SIG-M5 treated with dmso at 0.1 percent for 504 hours (cell line): ENCODE data around the gene PHYH.
"Not testable (repeated sequence)": the region's sequence is repeated elsewhere in the genome, so short reads cannot be mapped to it uniquely, and the experiment has no call there.

Experiments used
- DNase-seq: peaks from one replicate; lab custom pipeline; 2025; ENCODE audit not compliant: unreplicated experiment; lab: John Stamatoyannopoulos, UW

The PHYH gene

GRCh38 chr10:13322615-13323148 is 22.8 kb upstream of the PHYH start:
- DNase-seq, result no peak

GRCh38 chr10:13321576-13321975 is 21.7 kb upstream of the PHYH start:
- no peak for DNase-seq

- no peak for DNase-seq
Observed at GRCh38 chr10:13319166-13319565, 19.3 kb upstream of the PHYH start.

- no peak for DNase-seq
Observed at GRCh38 chr10:13317474-13317873, 17.6 kb upstream of the PHYH start.

GRCh38 chr10:13316635-13317311 is 16.9 kb upstream of the PHYH start:
- no peak for DNase-seq

- no peak for DNase-seq
Observed at GRCh38 chr10:13315361-13315760, 15.5 kb upstream of the PHYH start.

GRCh38 chr10:13311177-13311575 is 11.3 kb upstream of the PHYH start:
- DNase-seq, result no peak

GRCh38 chr10:13310518-13311176 is 10.8 kb upstream of the PHYH start:
- no peak for DNase-seq

- DNase-seq, result no peak
Observed at GRCh38 chr10:13309792-13310191, 9.9 kb upstream of the PHYH start.

- no peak for DNase-seq
Observed at GRCh38 chr10:13308096-13308495, 8.2 kb upstream of the PHYH start.

GRCh38 chr10:13306103-13306502 is 6.2 kb upstream of the PHYH start:
- DNase-seq, result no peak

- DNase-seq, result no peak
Observed at GRCh38 chr10:13302821-13303555, 3.1 kb upstream of the PHYH start.

GRCh38 chr10:13298748-13299436 is 972 bp downstream of the PHYH start:
- peak; percentile 5 for DNase-seq

GRCh38 chr10:13296476-13296875 is 3.4 kb downstream of the PHYH start:
- DNase-seq, result no peak

GRCh38 chr10:13294784-13295183 is 5.1 kb downstream of the PHYH start:
- no peak for DNase-seq

- DNase-seq, result no peak
Observed at GRCh38 chr10:13291821-13292773, 7.8 kb downstream of the PHYH start.

- DNase-seq, result no peak
Observed at GRCh38 chr10:13291061-13291460, 8.8 kb downstream of the PHYH start.

GRCh38 chr10:13284050-13284449 is 15.8 kb downstream of the PHYH start:
- no peak for DNase-seq

- not testable (repeated sequence) for DNase-seq
Observed at GRCh38 chr10:13282348-13282747, 17.5 kb downstream of the PHYH start.

GRCh38 chr10:13276749-13277365 is 23.0 kb downstream of the PHYH start:
- DNase-seq, result no peak
